Measurements from ENCODE around the gene ACBD4. TPM values are rescaled to one million over a fixed set of nuclear protein-coding genes. Genes with fewer than 3 reads are reported as not detected.

Gene ACBD4
- total and polyA plus RNA-seq, 2 of the 13 experiments (the other 11 are each of a cell fraction or from before 2014, with no cell fraction given), result 16.1 to 26.9 TPM

DNA sequence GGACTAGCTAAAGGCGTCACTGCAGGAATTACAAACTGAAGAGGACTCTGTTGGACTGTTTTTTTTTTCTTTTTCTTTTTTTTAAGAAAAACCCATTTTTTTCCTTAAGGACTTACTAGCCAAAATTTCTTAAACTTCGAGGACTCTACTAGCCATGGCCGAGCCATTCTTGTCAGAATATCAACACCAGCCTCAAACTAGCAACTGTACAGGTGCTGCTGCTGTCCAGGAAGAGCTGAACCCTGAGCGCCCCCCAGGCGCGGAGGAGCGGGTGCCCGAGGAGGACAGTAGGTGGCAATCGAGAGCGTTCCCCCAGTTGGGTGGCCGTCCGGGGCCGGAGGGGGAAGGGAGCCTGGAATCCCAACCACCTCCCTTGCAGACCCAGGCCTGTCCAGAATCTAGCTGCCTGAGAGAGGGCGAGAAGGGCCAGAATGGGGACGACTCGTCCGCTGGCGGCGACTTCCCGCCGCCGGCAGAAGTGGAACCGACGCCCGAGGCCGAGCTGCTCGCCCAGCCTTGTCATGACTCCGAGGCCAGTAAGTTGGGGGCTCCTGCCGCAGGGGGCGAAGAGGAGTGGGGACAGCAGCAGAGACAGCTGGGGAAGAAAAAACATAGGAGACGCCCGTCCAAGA, 13.7 kb downstream of the ACBD4 start (continued):
- TF ChIP-seq, protein P1, sequence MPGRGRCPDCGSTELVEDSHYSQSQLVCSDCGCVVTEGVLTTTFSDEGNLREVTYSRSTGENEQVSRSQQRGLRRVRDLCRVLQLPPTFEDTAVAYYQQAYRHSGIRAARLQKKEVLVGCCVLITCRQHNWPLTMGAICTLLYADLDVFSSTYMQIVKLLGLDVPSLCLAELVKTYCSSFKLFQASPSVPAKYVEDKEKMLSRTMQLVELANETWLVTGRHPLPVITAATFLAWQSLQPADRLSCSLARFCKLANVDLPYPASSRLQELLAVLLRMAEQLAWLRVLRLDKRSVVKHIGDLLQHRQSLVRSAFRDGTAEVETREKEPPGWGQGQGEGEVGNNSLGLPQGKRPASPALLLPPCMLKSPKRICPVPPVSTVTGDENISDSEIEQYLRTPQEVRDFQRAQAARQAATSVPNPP (CRISPR knock-in tag; IDR thresholded peaks at IDR 0.05), result 0 out of 2 replicates have a peak, but pooled peaks have one; percentile 11
- no peak for TF ChIP-seq NFE2L1 (CRISPR knock-in tag; IDR thresholded peaks at IDR 0.05; ENCODE audit: borderline replicate concordance)
- no peak for TF ChIP-seq EHMT2 (IDR thresholded peaks at IDR 0.05; ENCODE audit: borderline replicate concordance, low read depth, low read length)
- TF ChIP-seq E2F1 (CRISPR knock-in tag; IDR thresholded peaks at IDR 0.05), result 0 out of 2 replicates have a peak, but pooled peaks have one; percentile 26
- no peak for TF ChIP-seq GZF1 (CRISPR knock-in tag; IDR thresholded peaks at IDR 0.05)
- TF ChIP-seq KMT2B (CRISPR knock-in tag; IDR thresholded peaks at IDR 0.05), result peak; percentile 43; the same call in 1 of the 2 replicates
- TF ChIP-seq RARA (CRISPR knock-in tag; IDR thresholded peaks at IDR 0.05), result peak; percentile 63; the same call in 1 of the 2 replicates
- TF ChIP-seq, protein P2, sequence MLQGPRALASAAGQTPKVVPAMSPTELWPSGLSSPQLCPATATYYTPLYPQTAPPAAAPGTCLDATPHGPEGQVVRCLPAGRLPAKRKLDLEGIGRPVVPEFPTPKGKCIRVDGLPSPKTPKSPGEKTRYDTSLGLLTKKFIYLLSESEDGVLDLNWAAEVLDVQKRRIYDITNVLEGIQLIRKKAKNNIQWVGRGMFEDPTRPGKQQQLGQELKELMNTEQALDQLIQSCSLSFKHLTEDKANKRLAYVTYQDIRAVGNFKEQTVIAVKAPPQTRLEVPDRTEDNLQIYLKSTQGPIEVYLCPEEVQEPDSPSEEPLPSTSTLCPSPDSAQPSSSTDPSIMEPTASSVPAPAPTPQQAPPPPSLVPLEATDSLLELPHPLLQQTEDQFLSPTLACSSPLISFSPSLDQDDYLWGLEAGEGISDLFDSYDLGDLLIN (CRISPR knock-in tag; IDR thresholded peaks at IDR 0.05; ENCODE audit: borderline replicate concordance), result no peak
- no peak for TF ChIP-seq MYNN (CRISPR knock-in tag; IDR thresholded peaks at IDR 0.05; ENCODE audit: low read depth)
- no peak; the same call in 1 of the 2 replicates for TF ChIP-seq ZBTB3 (CRISPR knock-in tag; IDR thresholded peaks at IDR 0.05; ENCODE audit: borderline replicate concordance, low read depth)
- no peak for TF ChIP-seq ESRRA (CRISPR knock-in tag; IDR thresholded peaks at IDR 0.05; ENCODE audit: low read depth)
- no peak for TF ChIP-seq ZNF143 (CRISPR knock-in tag; IDR thresholded peaks at IDR 0.05)
- no peak for TF ChIP-seq ZFP36L1 (CRISPR knock-in tag; IDR thresholded peaks at IDR 0.05)
- TF ChIP-seq ZNF20 (CRISPR knock-in tag; IDR thresholded peaks at IDR 0.05), result no peak; the same call in 1 of the 2 replicates
- TF ChIP-seq REL (CRISPR knock-in tag; conservative IDR thresholded peaks at IDR 0.05), result no peak; the same call in 1 of the 2 replicates
- TF ChIP-seq HNRNPL (IDR thresholded peaks at IDR 0.05; ENCODE audit: low read depth, low read length), result no peak
- TF ChIP-seq ZNF569 (CRISPR knock-in tag; IDR thresholded peaks at IDR 0.05; ENCODE audit: borderline replicate concordance), result no peak
- peak; percentile 57 for TF ChIP-seq ASH2L (IDR thresholded peaks at IDR 0.05; ENCODE audit: insufficient read length, low read depth, low read length)
- no peak for TF ChIP-seq ZSCAN30 (CRISPR knock-in tag; IDR thresholded peaks at IDR 0.05)
- TF ChIP-seq HNF4G (IDR thresholded peaks at IDR 0.05; ENCODE audit: borderline replicate concordance, low read depth, low read length), result no peak
- no peak for TF ChIP-seq HNF4G (CRISPR knock-in tag; IDR thresholded peaks at IDR 0.05; ENCODE audit: borderline replicate concordance, low read depth)
- TF ChIP-seq, protein P3, sequence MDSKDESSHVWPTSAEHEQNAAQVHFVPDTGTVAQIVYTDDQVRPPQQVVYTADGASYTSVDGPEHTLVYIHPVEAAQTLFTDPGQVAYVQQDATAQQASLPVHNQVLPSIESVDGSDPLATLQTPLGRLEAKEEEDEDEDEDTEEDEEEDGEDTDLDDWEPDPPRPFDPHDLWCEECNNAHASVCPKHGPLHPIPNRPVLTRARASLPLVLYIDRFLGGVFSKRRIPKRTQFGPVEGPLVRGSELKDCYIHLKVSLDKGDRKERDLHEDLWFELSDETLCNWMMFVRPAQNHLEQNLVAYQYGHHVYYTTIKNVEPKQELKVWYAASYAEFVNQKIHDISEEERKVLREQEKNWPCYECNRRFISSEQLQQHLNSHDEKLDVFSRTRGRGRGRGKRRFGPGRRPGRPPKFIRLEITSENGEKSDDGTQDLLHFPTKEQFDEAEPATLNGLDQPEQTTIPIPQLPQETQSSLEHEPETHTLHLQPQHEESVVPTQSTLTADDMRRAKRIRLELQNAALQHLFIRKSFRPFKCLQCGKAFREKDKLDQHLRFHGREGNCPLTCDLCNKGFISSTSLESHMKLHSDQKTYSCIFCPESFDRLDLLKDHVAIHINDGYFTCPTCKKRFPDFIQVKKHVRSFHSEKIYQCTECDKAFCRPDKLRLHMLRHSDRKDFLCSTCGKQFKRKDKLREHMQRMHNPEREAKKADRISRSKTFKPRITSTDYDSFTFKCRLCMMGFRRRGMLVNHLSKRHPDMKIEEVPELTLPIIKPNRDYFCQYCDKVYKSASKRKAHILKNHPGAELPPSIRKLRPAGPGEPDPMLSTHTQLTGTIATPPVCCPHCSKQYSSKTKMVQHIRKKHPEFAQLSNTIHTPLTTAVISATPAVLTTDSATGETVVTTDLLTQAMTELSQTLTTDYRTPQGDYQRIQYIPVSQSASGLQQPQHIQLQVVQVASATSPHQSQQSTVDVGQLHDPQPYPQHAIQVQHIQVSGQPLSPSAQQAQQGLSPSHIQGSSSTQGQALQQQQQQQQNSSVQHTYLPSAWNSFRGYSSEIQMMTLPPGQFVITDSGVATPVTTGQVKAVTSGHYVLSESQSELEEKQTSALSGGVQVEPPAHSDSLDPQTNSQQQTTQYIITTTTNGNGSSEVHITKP (CRISPR knock-in tag; IDR thresholded peaks at IDR 0.05; ENCODE audit: low read depth), result peak; percentile 68; the same call in 1 of the 2 replicates
- TF ChIP-seq TBX2 (CRISPR knock-in tag; IDR thresholded peaks at IDR 0.05; ENCODE audit: borderline replicate concordance), result peak; percentile 63
